Measurements from ENCODE around the gene BTG1.

BTG1 gene

DNA sequence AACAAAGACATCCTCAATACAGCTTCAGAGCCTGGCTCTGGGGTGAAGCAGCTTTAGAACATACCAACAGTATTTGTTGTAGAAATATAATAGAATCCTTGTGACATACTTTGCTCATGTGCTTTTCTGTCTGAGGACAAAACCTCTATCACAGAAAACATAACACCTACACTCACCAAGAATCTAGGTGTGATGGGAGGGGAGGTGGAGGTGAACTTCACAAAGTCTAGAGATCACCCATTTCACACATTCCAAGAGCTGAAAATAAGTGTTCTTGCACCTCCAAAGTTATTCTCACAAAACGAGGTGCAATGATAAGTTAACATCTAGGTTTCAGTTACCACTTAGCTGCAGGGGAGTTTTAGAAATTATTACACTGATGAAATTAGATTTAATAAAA lies 32.7 kb upstream of the BTG1 start:
- H3K9ac ChIP-seq (ENCODE audit: low read length in 5 of 5), result no peak overlapping the region
- no peaks in the 10 kb centered on the region for H3K9me3 ChIP-seq (ENCODE audit: control insufficient read depth in 5 of 5, low read length in 5 of 5)
- H3K36me3 ChIP-seq (ENCODE audit: control insufficient read depth in 5 of 5, insufficient read depth in 5 of 5, low read length in 5 of 5), result no peaks in the 10 kb centered on the region
- H3K4me1 ChIP-seq (ENCODE audit: control insufficient read depth in 5 of 5, insufficient read depth in 5 of 5, low read length in 5 of 5), result no peaks in the 10 kb centered on the region
- no peak overlapping the region for H3K27ac ChIP-seq (ENCODE audit: low read depth, low read length)
- no peak overlapping the region for H3K4me3 ChIP-seq (ENCODE audit: low read depth in 1 of 5, low read length in 5 of 5)
- no peaks in the 10 kb centered on the region for H3K27me3 ChIP-seq (ENCODE audit: control insufficient read depth in 5 of 5, insufficient read depth in 4 of 5, low read length in 5 of 5)

DNA sequence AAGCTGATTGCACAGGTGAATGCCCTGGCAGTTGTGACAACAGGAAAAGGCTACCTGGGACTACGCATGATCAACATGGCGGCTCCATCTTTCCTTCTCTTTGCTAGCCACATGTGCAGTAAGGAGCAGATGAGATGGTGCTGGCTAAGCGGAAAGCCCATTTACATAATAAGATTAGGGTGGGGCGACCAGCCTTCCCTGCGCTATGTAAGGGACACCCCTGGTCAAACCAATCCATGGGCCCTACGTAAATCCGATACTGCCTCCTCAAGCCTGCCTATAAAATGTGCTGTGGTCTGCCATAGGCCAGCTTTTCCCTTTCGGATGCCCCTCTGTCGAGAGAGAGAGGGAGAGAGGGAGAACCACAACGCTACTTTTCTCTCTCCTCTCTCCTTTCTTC lies 31.0 kb upstream of the BTG1 start:
- H3K9me3 ChIP-seq (ENCODE audit: control insufficient read depth in 5 of 5, low read length in 5 of 5), result no peaks in the 10 kb centered on the region
- H3K4me3 ChIP-seq (ENCODE audit: low read depth in 1 of 5, low read length in 5 of 5), result no peak overlapping the region

DNA sequence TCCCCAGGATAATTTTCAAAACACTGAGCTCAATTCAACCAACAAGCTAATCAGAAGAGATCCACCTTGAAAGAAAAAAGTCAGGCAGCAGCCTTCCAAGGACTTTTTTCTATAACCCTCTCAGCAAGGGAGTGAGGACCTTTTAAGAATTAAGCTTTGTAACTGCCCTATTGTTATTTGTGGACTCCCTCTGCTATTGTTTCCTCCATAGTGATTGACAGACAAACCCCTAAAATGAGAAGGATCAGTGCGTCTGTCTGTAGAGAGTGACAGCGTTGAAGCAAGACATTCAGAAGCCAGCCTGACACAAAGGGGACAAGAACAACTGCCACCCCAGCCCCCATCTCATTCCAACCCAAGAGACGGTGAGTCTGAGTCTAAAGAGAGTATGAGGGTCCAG lies 30.3 kb upstream of the BTG1 start:
- peaks cover 0 to 9% (median 3%) of the 10 kb centered on the region in 5 donors for H3K4me1 ChIP-seq (ENCODE audit: control insufficient read depth in 5 of 5, insufficient read depth in 5 of 5, low read length in 5 of 5)
- H3K27me3 ChIP-seq (ENCODE audit: control insufficient read depth in 5 of 5, insufficient read depth in 4 of 5, low read length in 5 of 5), result no peaks in the 10 kb centered on the region
- no peaks in the 10 kb centered on the region for H3K36me3 ChIP-seq (ENCODE audit: control insufficient read depth in 5 of 5, insufficient read depth in 5 of 5, low read length in 5 of 5)
- H3K9ac ChIP-seq (ENCODE audit: low read length in 5 of 5), result no peak overlapping the region
- no peak overlapping the region for H3K27ac ChIP-seq (ENCODE audit: low read depth, low read length)
- no peak overlapping the region for H3K4me3 ChIP-seq (ENCODE audit: low read depth in 1 of 5, low read length in 5 of 5)
- no peaks in the 10 kb centered on the region for H3K9me3 ChIP-seq (ENCODE audit: control insufficient read depth in 5 of 5, low read length in 5 of 5)

More for the DNA sequence above, 31.0 kb upstream of the BTG1 start:
- Histone ChIP-seq H3K27me3 (ENCODE audit: control insufficient read depth in 5 of 5, insufficient read depth in 4 of 5, low read length in 5 of 5) (no peaks in the 10 kb centered on the region), H3K4me1 (ENCODE audit: control insufficient read depth in 5 of 5, insufficient read depth in 5 of 5, low read length in 5 of 5) (peaks cover 0 to 9% (median 3%) of the 10 kb centered on the region in 5 donors), H3K36me3 (ENCODE audit: control insufficient read depth in 5 of 5, insufficient read depth in 5 of 5, low read length in 5 of 5) (no peaks in the 10 kb centered on the region), H3K27ac (ENCODE audit: low read depth, low read length) (no peak overlapping the region), H3K9ac (ENCODE audit: low read length in 5 of 5) (no peak overlapping the region)

DNA sequence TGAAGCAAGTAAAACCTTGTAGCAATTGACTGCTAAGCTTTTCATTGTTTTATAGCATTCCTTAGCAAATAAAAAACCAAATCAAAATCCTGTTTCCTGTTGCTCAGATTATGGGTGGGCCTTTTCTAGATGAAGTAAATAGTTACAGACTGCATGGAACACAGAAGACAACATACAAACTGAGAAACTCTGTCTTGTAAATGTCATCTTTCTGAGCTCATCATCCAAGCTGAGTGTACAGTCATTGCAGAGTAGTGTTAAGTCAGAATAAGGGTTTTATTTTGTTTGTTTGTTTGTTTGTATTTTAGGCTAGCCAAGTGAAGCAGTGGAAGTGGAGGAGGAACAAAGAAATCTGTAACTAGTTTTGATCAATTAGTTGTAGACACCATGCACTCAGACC lies 24.4 kb upstream of the BTG1 start:
- no peaks in the 10 kb centered on the region for H3K27me3 ChIP-seq (ENCODE audit: control insufficient read depth in 5 of 5, insufficient read depth in 4 of 5, low read length in 5 of 5)
- H3K36me3 ChIP-seq (ENCODE audit: control insufficient read depth in 5 of 5, insufficient read depth in 5 of 5, low read length in 5 of 5), result no peaks in the 10 kb centered on the region
- H3K27ac ChIP-seq (ENCODE audit: low read depth, low read length), result no peak overlapping the region
- no peaks in the 10 kb centered on the region for H3K9me3 ChIP-seq (ENCODE audit: control insufficient read depth in 5 of 5, low read length in 5 of 5)
- H3K4me3 ChIP-seq (ENCODE audit: low read depth in 1 of 5, low read length in 5 of 5), result no peak overlapping the region
- H3K9ac ChIP-seq (ENCODE audit: low read length in 5 of 5), result no peak overlapping the region
- H3K4me1 ChIP-seq (ENCODE audit: control insufficient read depth in 5 of 5, insufficient read depth in 5 of 5, low read length in 5 of 5), result peaks cover 0 to 9% (median 3%) of the 10 kb centered on the region in 5 donors

DNA sequence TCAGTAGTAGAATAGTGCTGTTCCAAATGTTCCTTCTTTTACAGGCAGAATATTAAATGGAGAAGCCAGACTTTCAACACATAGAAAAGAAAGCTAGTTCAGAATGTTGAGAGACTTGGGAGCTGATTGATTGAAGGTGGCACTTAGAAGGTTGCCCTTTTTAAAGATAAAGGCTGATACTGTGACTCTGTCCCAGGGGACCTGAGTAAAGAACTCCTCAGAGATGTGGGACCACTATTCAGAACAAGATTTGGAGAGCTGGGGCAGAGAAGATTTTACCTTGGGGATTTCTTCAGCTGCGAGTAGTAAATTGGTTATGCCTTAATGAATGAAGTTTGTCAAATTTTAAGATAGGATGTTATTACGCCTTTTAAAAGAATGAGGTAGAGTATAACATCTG lies 21.4 kb upstream of the BTG1 start:
- H3K4me3 ChIP-seq (ENCODE audit: low read depth in 1 of 5, low read length in 5 of 5), result no peak overlapping the region
- H3K4me1 ChIP-seq (ENCODE audit: control insufficient read depth in 5 of 5, insufficient read depth in 5 of 5, low read length in 5 of 5), result peaks cover 0 to 3% (median 0%) of the 10 kb centered on the region in 5 donors
- H3K36me3 ChIP-seq (ENCODE audit: control insufficient read depth in 5 of 5, insufficient read depth in 5 of 5, low read length in 5 of 5), result no peaks in the 10 kb centered on the region
- H3K27ac ChIP-seq (ENCODE audit: low read depth, low read length), result no peak overlapping the region
- no peak overlapping the region for H3K9ac ChIP-seq (ENCODE audit: low read length in 5 of 5)
- H3K27me3 ChIP-seq (ENCODE audit: control insufficient read depth in 5 of 5, insufficient read depth in 4 of 5, low read length in 5 of 5), result no peaks in the 10 kb centered on the region
- no peaks in the 10 kb centered on the region for H3K9me3 ChIP-seq (ENCODE audit: control insufficient read depth in 5 of 5, low read length in 5 of 5)

DNA sequence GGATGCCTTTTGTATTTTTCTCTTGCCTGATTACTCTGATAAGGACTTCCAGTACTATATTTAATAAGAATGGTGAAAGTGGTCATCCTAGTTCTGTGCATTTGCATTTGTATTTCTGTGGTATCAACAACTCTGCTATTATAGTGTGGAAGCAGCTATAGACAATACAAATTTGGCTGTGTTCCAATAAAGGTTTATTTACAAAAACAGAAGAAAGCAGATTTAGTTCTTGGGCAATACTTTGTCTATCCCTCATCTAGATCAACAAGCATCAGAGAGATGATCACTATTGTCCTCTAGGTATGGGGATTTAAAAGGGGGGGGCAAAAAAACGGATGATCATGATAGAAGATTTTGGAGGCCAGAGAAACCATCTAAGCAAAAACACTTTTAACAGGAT lies 19.1 kb upstream of the BTG1 start:
- Histone ChIP-seq H3K4me1 (ENCODE audit: control insufficient read depth in 5 of 5, insufficient read depth in 5 of 5, low read length in 5 of 5) (no peaks in the 10 kb centered on the region), H3K27ac (ENCODE audit: low read depth, low read length) (no peak overlapping the region), H3K9ac (ENCODE audit: low read length in 5 of 5) (no peak overlapping the region)

DNA sequence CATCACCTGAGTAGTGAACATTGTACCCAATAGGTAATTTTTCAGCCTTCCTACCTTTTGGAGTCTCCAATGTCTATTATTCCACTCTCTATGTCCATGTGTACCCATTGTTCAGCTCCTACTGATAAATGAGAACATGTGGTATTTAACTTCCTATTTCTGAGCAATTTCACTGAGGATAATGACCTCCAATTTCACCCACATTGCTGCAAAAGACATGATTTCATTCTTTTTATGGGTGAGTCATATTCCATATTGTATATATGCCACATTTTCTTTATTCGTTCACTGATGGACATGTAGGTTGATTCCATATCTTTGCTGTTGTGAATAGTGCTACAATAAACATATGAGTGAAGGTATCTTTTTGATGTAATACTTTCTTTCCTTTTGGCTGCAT lies 16.4 kb upstream of the BTG1 start:
- H3K9ac ChIP-seq (ENCODE audit: low read length in 5 of 5), result no peak overlapping the region
- H3K4me3 ChIP-seq (ENCODE audit: low read depth in 1 of 5, low read length in 5 of 5), result no peak overlapping the region
- H3K9me3 ChIP-seq (ENCODE audit: control insufficient read depth in 5 of 5, low read length in 5 of 5), result no peaks in the 10 kb centered on the region
- no peaks in the 10 kb centered on the region for H3K36me3 ChIP-seq (ENCODE audit: control insufficient read depth in 5 of 5, insufficient read depth in 5 of 5, low read length in 5 of 5)
- no peak overlapping the region for H3K27ac ChIP-seq (ENCODE audit: low read depth, low read length)
- H3K27me3 ChIP-seq (ENCODE audit: control insufficient read depth in 5 of 5, insufficient read depth in 4 of 5, low read length in 5 of 5), result no peaks in the 10 kb centered on the region
- H3K4me1 ChIP-seq (ENCODE audit: control insufficient read depth in 5 of 5, insufficient read depth in 5 of 5, low read length in 5 of 5), result peaks cover 0 to 7% (median 4%) of the 10 kb centered on the region in 5 donors

More for the DNA sequence above, 19.1 kb upstream of the BTG1 start:
- Histone ChIP-seq H3K27me3 (ENCODE audit: control insufficient read depth in 5 of 5, insufficient read depth in 4 of 5, low read length in 5 of 5) (no peaks in the 10 kb centered on the region), H3K9me3 (ENCODE audit: control insufficient read depth in 5 of 5, low read length in 5 of 5) (no peaks in the 10 kb centered on the region), H3K4me3 (ENCODE audit: low read depth in 1 of 5, low read length in 5 of 5) (no peak overlapping the region), H3K36me3 (ENCODE audit: control insufficient read depth in 5 of 5, insufficient read depth in 5 of 5, low read length in 5 of 5) (no peaks in the 10 kb centered on the region)

DNA sequence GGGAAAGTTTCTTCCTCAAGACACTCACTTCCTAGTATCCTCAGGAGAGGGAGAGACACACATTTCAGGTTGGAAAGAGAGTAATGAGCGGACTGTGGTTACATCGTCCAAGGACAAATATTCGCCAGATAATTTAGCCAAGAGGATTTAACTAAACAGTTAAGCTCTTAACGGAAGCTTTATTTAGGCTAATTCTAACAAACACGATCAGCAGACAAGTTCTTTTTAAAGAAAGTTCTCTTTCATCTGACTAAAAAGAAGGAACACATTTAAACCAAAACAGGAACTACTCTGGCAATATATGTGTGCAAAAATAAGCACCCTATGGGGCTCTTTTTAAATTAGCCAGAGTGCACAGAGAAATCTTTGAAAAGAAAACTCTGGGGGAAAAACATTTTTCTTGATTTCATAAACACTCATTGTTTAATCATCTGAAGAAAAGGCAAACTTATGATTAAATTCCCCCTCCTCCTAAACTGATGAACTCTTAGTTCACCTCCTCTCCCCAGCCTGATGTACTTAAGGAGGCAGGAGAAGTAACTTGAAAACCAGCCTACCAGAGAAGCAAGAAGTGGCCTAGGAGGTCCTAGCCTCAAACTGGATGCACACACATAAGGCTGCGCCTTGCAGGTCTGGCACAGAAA lies 13.3 kb upstream of the BTG1 start:
- Histone ChIP-seq H3K36me3 (ENCODE audit: control insufficient read depth in 5 of 5, insufficient read depth in 5 of 5, low read length in 5 of 5) (no peaks in the 10 kb centered on the region), H3K4me1 (ENCODE audit: control insufficient read depth in 5 of 5, insufficient read depth in 5 of 5, low read length in 5 of 5) (peaks cover 0 to 7% (median 4%) of the 10 kb centered on the region in 5 donors), H3K4me3 (ENCODE audit: low read depth in 1 of 5, low read length in 5 of 5) (no peak overlapping the region), H3K27me3 (ENCODE audit: control insufficient read depth in 5 of 5, insufficient read depth in 4 of 5, low read length in 5 of 5) (no peaks in the 10 kb centered on the region), H3K9me3 (ENCODE audit: control insufficient read depth in 5 of 5, low read length in 5 of 5) (no peaks in the 10 kb centered on the region), H3K9ac (ENCODE audit: low read length in 5 of 5) (peak overlapping the region in 1 of 5 donors; percentile 19), H3K27ac (ENCODE audit: low read depth, low read length) (no peak overlapping the region)

DNA sequence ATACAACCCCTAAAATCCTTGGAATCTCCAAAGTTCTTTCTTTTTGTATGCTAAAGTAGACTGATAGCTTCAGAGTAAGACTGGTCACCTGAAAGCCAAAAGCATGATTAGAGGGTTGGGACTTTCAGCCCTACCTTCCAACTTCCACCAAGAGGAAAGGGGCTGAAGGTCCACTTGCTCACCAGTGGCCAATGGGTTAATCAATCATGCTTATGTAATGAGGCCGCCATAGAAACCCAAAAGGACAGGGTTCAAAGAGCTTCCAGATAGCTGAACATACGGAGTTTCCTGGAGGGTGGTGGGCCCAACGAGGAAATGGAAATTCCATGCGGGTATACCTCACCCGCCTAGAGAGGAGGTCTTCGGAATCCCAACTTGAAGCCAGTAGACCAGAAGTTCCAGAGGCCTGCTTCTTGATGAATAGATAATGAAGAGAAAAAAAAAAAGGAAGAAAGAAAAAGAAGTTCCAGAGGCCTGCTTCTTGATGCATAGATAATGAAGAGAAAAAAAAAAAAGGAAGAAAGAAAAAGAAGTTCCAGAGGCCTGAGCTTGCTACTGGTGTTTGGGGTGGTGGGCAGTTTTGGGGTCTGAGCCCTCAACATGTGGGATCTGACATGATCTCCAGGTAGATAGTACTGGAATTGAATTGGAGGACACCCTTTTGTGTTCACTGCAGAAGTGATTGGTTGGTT lies 11.2 kb upstream of the BTG1 start:
- Histone ChIP-seq H3K27me3 (ENCODE audit: control insufficient read depth in 5 of 5, insufficient read depth in 4 of 5, low read length in 5 of 5) (no peaks in the 10 kb centered on the region), H3K9me3 (ENCODE audit: control insufficient read depth in 5 of 5, low read length in 5 of 5) (no peaks in the 10 kb centered on the region), H3K9ac (ENCODE audit: low read length in 5 of 5) (no peak overlapping the region), H3K4me3 (ENCODE audit: low read depth in 1 of 5, low read length in 5 of 5) (no peak overlapping the region), H3K4me1 (ENCODE audit: control insufficient read depth in 5 of 5, insufficient read depth in 5 of 5, low read length in 5 of 5) (peaks cover 0 to 7% (median 4%) of the 10 kb centered on the region in 5 donors), H3K27ac (ENCODE audit: low read depth, low read length) (no peak overlapping the region), H3K36me3 (ENCODE audit: control insufficient read depth in 5 of 5, insufficient read depth in 5 of 5, low read length in 5 of 5) (no peaks in the 10 kb centered on the region)

DNA sequence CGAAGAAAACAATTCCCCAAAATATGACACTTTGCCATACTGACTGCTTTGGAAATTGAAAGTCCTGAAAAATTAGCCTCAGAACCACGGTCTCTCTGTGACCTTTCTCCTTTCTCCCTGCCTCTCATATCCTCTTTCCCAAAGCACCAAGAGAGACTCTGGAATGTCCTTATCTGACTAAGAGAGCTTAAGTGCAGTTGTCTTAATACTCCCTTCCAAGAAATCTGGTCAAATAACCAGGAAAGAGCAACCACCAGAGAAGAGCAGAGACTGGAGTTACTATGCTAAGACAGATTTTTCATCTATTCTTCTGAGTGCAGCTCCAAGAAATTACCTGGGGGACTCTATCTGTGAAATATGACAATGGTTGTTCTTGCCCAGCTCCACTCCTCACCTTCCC lies 10.5 kb upstream of the BTG1 start:
- Histone ChIP-seq H3K4me1 (ENCODE audit: control insufficient read depth in 5 of 5, insufficient read depth in 5 of 5, low read length in 5 of 5) (peaks cover 0 to 7% (median 4%) of the 10 kb centered on the region in 5 donors), H3K4me3 (ENCODE audit: low read depth in 1 of 5, low read length in 5 of 5) (no peak overlapping the region), H3K9ac (ENCODE audit: low read length in 5 of 5) (no peak overlapping the region), H3K27ac (ENCODE audit: low read depth, low read length) (no peak overlapping the region), H3K27me3 (ENCODE audit: control insufficient read depth in 5 of 5, insufficient read depth in 4 of 5, low read length in 5 of 5) (no peaks in the 10 kb centered on the region), H3K9me3 (ENCODE audit: control insufficient read depth in 5 of 5, low read length in 5 of 5) (no peaks in the 10 kb centered on the region), H3K36me3 (ENCODE audit: control insufficient read depth in 5 of 5, insufficient read depth in 5 of 5, low read length in 5 of 5) (no peaks in the 10 kb centered on the region)

Measured in subcutaneous abdominal adipose tissue (tissue), 5 donors.